Endodermal cell (in vitro differentiated cells): ENCODE data around the gene MRPL20. TPM values are rescaled to one million over a fixed set of nuclear protein-coding genes. Genes with fewer than 3 reads are reported as not detected.
"Not testable (repeated sequence)": the region's sequence is repeated elsewhere in the genome, so short reads cannot be mapped to it uniquely, and the experiment has no call there.

ENCODE experiments used
- DNase-seq: peaks from one replicate; pipeline ENCODE4 v3.0.0-alpha.2; 2017
- H3K27ac ChIP-seq: 2 replicates; pipeline ENCODE4 v1.5.1; 2013; ENCODE audit warnings: mild to moderate bottlenecking, low read depth, low read length, moderate library complexity
- H3K27me3 ChIP-seq: 2 replicates; pipeline ENCODE4 v1.6.1; 2013; ENCODE audit warnings: mild to moderate bottlenecking, low read length, moderate library complexity; ENCODE audit not compliant: insufficient read depth, control insufficient read depth, poor library complexity, severe bottlenecking
- H3K36me3 ChIP-seq: 2 replicates; pipeline ENCODE4 v1.7.0; 2013; ENCODE audit warnings: mild to moderate bottlenecking, low read length, moderate library complexity; ENCODE audit not compliant: control insufficient read depth, insufficient read depth
- H3K4me1 ChIP-seq: one replicate; pipeline ENCODE4 v1.7.0; 2013; ENCODE audit warnings: low read length; ENCODE audit not compliant: control insufficient read depth, insufficient read depth
- H3K4me3 ChIP-seq: 2 replicates; pipeline ENCODE4 v1.5.1; 2013; ENCODE audit warnings: mild to moderate bottlenecking, low read length, moderate library complexity
- H3K9ac ChIP-seq: 2 replicates; pipeline ENCODE4 v1.6.1; 2013; ENCODE audit warnings: mild to moderate bottlenecking, low read length, moderate library complexity; ENCODE audit not compliant: poor library complexity, severe bottlenecking; ENCODE audit errors: extremely low read depth
- H3K9me3 ChIP-seq: 2 replicates; pipeline ENCODE4 v1.6.1; 2013; ENCODE audit warnings: mild to moderate bottlenecking, low read length, moderate library complexity; ENCODE audit not compliant: control insufficient read depth
- H3K27ac Mint-ChIP-seq: 2 replicates; pipeline ENCODE4 v1.8.0; 2020; ENCODE audit warnings: mixed read lengths
- H3K27me3 Mint-ChIP-seq: 2 replicates; pipeline ENCODE4 v1.8.0; 2021; ENCODE audit warnings: mild to moderate bottlenecking, mixed read lengths; ENCODE audit not compliant: insufficient read depth
- H3K36me3 Mint-ChIP-seq: 2 replicates; pipeline ENCODE4 v1.8.0; 2020; ENCODE audit warnings: low read depth, mixed read lengths
- H3K4me1 Mint-ChIP-seq: 2 replicates; pipeline ENCODE4 v1.8.0; 2020; ENCODE audit warnings: mixed read lengths
- H3K4me3 Mint-ChIP-seq: 2 replicates; pipeline ENCODE4 v1.8.0; 2020; ENCODE audit warnings: mild to moderate bottlenecking, moderate library complexity, mixed read lengths
- H3K9me3 Mint-ChIP-seq: 2 replicates; pipeline ENCODE4 v1.8.0; 2020; ENCODE audit warnings: mild to moderate bottlenecking, mixed read lengths
- CTCF ChIP-seq: fragments of 200-600 bp; sonication (generic); conservative IDR thresholded peaks from 2 replicates; pipeline ENCODE4 v1.5.0; 2021; ENCODE audit warnings: antibody characterized with exemption, mild to moderate bottlenecking
- WGBS, 2 experiments: methylation state at CpG; one replicate each; pipeline versions ENCODE4 v1.1.5 to v1.1.7; 2013; ENCODE audit warnings: missing lambda C conversion rate in 2 of 2, mixed read lengths in 1 of 2; ENCODE audit not compliant: insufficient coverage in 1 of 2, insufficient read length in 1 of 2; 5-methylcytosine and 5-hydroxymethylcytosine counted together
- total RNA-seq, 2 donors: library from RNA; stranded (reverse); fragmentation: NEBNext Ultra II Directional in 1 of 2; extraction: Animal tissue kit (Norgen Biotek cat#: 25700) in 1 of 2; gene quantifications; 2 replicates in 1 of 2; 3 replicates in 1 of 2; pipeline ENCODE4 v1.2.1, GENCODE V29; 2021

MRPL20 gene
- total RNA-seq, 2 donors from 2014 or later = 109 to 129 TPM

GRCh38 chr1:1371364-1371745 is 35.7 kb downstream of the MRPL20 start:
- peaks cover 8% of the 10 kb centered on the region for H3K36me3 Mint-ChIP-seq
- H3K27ac ChIP-seq = no peak overlapping the region
- H3K4me1 ChIP-seq = no peaks in the 10 kb centered on the region
- no peak for DNase-seq
- peaks cover 5% of the 10 kb centered on the region for H3K27me3 Mint-ChIP-seq
- H3K27me3 ChIP-seq = no peaks in the 10 kb centered on the region
- H3K9ac ChIP-seq = no peak overlapping the region
- peaks cover 4% of the 10 kb centered on the region for H3K4me1 Mint-ChIP-seq
- no peak overlapping the region for H3K4me3 ChIP-seq
- no peak overlapping the region for H3K4me3 Mint-ChIP-seq
- 96% methylated on average over 11 to 12 of the region's 12 CpGs for WGBS, 2 experiments
- no peak for TF ChIP-seq CTCF
- H3K9me3 Mint-ChIP-seq = peaks cover 3% of the 10 kb centered on the region
- peaks cover 12% of the 10 kb centered on the region for H3K36me3 ChIP-seq
- H3K27ac Mint-ChIP-seq = no peak overlapping the region
- H3K9me3 ChIP-seq = peaks cover 12% of the 10 kb centered on the region

- H3K4me3 Mint-ChIP-seq = no peak overlapping the region
- Histone ChIP-seq H3K4me1 (no peaks in the 10 kb centered on the region), H3K36me3 (peaks cover 12% of the 10 kb centered on the region), H3K27me3 (no peaks in the 10 kb centered on the region), H3K9me3 (peaks cover 17% of the 10 kb centered on the region), H3K4me3 (no peak overlapping the region), H3K9ac (no peak overlapping the region), H3K27ac (no peak overlapping the region)
- H3K27me3 Mint-ChIP-seq = peaks cover 5% of the 10 kb centered on the region
- H3K4me1 Mint-ChIP-seq = peaks cover 4% of the 10 kb centered on the region
- WGBS, 2 experiments = 94 to 96% methylated on average over 11 to 16 of the region's 16 CpGs
- TF ChIP-seq CTCF = no peak
- no peak for DNase-seq
- H3K9me3 Mint-ChIP-seq = peaks cover 3% of the 10 kb centered on the region
- H3K36me3 Mint-ChIP-seq = peaks cover 8% of the 10 kb centered on the region
- H3K27ac Mint-ChIP-seq = no peak overlapping the region
These were observed 36.3 kb downstream of the MRPL20 start for GRCh38 chr1:1370771-1371300.

- not testable (repeated sequence) for H3K4me1 Mint-ChIP-seq, H3K4me3 ChIP-seq, H3K27me3 ChIP-seq, H3K27me3 Mint-ChIP-seq, H3K4me3 Mint-ChIP-seq, H3K9me3 Mint-ChIP-seq, DNase-seq, H3K27ac ChIP-seq, H3K4me1 ChIP-seq, H3K27ac Mint-ChIP-seq, H3K9ac ChIP-seq, H3K36me3 Mint-ChIP-seq
- H3K9me3 ChIP-seq = peaks cover 19% of the 10 kb centered on the region
- WGBS, 2 experiments = 97 to 98% methylated on average over 5 to 14 of the region's 14 CpGs
- H3K36me3 ChIP-seq = peaks cover 12% of the 10 kb centered on the region
These were observed 37.0 kb downstream of the MRPL20 start for GRCh38 chr1:1370094-1370493.

GRCh38 chr1:1367315-1367714 is 39.8 kb downstream of the MRPL20 start:
- Histone ChIP-seq H3K27me3 (no peaks in the 10 kb centered on the region), H3K4me3 (no peak overlapping the region), H3K27ac (no peak overlapping the region), H3K9ac (no peak overlapping the region), H3K36me3 (peaks cover 6% of the 10 kb centered on the region), H3K4me1 (no peaks in the 10 kb centered on the region), H3K9me3 (peaks cover 19% of the 10 kb centered on the region)
- H3K36me3 Mint-ChIP-seq = no peaks in the 10 kb centered on the region
- TF ChIP-seq CTCF = no peak
- DNase-seq = no peak
- peaks cover under 1% of the 10 kb centered on the region for H3K4me1 Mint-ChIP-seq
- no peak overlapping the region for H3K4me3 Mint-ChIP-seq
- H3K27me3 Mint-ChIP-seq = peaks cover 8% of the 10 kb centered on the region
- no peak overlapping the region for H3K27ac Mint-ChIP-seq
- WGBS, 2 experiments = 95 to 97% methylated on average over 4 to 5 of the region's 5 CpGs
- H3K9me3 Mint-ChIP-seq = peaks cover 3% of the 10 kb centered on the region
